ENCODE results near the gene SLC22A23.

GRCh38 chr6:3442431-3443220 lies 14.2 kb downstream of the SLC22A23 start:
- TF ChIP-seq POLR2A (IDR thresholded peaks at IDR 0.05): no peak
- TF ChIP-seq CTCF (IDR thresholded peaks at IDR 0.05): no peak
